ENCODE results near the gene KRTAP5-5.

DNA sequence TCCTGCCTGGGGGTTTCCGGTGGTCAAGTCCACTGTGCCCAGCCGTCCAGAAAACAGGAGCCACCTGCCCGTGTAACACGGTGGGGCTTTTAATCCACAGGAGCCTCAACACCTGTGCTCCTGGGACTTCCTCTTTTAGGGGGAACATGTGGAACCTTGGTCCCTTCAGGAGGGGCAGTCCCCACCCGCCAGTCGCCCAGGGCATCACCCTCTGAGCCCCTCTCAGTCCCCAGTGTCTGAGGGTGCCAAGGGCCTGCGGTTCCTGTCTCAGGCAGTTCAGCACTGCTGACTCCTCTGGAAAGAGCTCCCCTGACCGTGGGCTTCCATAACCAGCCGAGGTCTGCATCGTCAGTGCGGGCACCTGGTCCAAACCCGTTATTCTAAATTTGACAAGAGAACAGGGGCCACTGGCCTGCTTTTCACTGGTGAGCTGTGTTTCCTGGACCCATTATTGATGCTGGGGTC, 15.8 kb downstream of the KRTAP5-5 start:
- TF ChIP-seq, protein P1, sequence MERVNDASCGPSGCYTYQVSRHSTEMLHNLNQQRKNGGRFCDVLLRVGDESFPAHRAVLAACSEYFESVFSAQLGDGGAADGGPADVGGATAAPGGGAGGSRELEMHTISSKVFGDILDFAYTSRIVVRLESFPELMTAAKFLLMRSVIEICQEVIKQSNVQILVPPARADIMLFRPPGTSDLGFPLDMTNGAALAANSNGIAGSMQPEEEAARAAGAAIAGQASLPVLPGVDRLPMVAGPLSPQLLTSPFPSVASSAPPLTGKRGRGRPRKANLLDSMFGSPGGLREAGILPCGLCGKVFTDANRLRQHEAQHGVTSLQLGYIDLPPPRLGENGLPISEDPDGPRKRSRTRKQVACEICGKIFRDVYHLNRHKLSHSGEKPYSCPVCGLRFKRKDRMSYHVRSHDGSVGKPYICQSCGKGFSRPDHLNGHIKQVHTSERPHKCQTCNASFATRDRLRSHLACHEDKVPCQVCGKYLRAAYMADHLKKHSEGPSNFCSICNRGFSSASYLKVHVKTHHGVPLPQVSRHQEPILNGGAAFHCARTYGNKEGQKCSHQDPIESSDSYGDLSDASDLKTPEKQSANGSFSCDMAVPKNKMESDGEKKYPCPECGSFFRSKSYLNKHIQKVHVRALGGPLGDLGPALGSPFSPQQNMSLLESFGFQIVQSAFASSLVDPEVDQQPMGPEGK (CRISPR knock-in tag; IDR thresholded peaks at IDR 0.05; ENCODE audit: borderline replicate concordance) = no peak
- TF ChIP-seq RARB (CRISPR knock-in tag; IDR thresholded peaks at IDR 0.05) (no peak), ISL1 (CRISPR knock-in tag; IDR thresholded peaks at IDR 0.05) (no peak), ZFP3 (CRISPR knock-in tag; IDR thresholded peaks at IDR 0.05) (no peak)

Measured in SK-N-SH treated with all-trans-retinoic acid at 6 μM for 48 hours (cell line).